Stimulated activated CD4-positive, alpha-beta T cell treated with anti-CD3 and anti-CD28 coated beads, Interleukin-4, amount 100 ng/mL, for 4 hours (primary cell): ENCODE results near the gene RASSF1.

Experiments used
- DNase-seq, 2 experiments: peaks; one replicate each; pipeline ENCODE4 v3.0.0-alpha.2; 2020

RASSF1 gene

DNA sequence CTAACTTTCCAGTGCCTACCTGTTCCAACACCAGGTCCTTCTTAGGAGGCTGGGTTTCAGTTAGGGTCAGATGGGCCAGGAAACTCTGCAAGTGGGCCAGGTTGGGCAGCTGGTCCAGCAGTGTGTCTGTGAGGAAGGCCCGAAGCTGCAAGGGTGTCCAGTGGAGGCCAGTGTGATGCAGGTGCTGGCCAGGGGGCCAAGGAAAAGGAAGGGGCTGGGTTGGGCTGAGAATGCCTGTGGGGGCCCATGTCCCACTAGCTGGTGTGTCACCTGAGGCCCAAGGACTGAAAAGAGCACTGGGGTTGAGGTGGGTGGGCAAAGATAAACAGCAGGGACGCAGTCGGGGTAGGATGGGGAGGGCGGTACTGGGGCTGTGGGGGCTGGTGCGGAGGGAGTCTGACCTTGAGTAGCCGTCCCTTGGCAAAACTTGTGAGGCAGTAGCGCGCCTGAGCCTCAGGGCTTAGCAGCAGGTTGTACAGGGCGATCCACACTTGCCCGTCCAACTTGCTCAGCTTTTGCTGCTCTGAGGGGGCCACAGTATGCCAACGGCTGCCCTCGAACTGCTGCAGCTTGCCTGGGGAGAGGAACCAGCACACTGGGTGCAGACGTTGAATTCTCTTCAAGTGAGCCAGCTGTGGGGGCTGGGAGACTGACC, 1.5 kb upstream of the RASSF1 start:
- no peak for DNase-seq

DNA sequence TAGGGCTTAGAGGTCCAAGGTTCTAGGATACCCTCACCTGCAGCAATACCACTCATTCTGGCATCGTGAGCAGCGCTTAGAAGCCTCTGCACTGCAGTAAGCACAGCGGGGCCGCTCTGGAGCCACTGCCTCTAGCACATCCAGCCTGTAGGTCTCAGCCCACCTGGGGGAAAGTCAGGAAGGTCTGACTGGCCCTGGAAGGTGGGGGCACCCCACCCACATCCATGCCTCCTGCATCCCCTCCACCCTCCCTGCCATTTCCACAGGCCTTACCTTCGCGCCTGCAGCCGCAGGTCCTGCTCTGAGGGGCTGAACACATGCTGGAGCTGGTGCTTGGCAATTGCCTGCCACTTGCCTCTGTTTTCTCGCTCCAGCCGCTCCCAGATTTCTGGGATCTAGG, 901 bp upstream of the RASSF1 start:
- no peak for DNase-seq

DNA sequence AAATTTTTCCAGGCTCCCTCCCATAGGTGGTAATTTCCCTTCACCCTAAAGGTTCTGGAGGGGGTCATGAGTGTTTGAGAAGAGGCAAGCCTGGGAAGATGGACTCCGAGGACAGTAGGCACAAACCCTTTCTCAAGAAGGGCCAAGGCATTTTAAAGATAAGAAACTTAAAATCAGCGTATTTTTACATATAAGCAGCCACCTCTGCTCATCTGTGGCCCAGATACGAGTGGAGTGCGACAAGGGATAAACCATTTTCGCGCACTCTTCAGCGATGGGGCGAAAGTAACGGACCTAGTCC, 539 bp downstream of the RASSF1 start:
- no peak for DNase-seq

DNA sequence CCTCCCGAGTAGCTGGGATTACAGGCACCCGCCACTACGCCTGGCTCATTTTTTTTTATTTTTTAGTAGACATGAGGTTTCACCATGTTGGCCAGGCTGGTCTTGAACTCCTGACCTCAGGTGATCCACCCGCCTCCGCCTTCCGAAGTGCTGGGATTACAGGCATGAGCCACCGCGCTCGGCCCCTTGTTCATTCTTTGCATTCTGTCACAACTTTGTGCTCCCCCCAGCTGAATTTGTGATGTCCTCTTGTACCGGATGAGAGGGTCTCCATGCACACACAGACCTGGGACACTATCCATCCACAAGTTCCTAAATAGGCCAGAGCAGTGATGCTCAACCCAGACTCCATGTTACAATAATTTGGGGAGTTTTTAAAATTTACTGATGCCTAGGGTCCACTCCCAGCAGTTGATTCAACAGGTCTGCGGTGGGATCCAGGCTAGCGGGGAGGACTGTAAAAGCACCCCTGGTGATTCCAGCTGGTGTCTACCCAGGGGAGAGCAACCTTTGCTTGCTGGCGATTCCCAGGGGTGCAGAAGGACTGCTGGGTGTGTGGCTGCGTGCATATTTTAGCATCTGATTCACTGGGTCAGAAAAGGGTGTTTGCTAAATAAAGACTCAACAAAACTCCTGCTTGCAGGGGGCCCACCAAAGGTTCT, 1.0 kb downstream of the RASSF1 start:
- no peak for DNase-seq

DNA sequence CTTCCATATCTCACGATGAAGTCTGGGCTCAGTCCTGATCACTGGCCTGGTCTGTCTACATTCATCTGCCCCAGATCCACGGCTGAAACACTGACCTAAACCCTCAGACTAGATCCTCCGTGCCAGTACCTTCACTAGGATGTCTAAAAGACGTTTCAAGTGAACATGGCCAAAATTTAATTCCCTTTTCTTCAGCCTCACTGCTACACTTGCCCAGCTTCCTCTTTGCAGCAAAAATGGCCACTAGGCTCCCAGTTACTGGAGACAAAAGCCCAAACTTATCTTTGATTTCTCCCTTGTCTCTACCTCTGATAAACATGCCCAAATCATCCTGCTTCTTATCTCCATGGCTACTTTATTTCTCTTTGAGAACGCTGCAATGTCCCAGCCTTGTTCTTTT, 1.7 kb downstream of the RASSF1 start:
- DNase-seq: no peak

DNA sequence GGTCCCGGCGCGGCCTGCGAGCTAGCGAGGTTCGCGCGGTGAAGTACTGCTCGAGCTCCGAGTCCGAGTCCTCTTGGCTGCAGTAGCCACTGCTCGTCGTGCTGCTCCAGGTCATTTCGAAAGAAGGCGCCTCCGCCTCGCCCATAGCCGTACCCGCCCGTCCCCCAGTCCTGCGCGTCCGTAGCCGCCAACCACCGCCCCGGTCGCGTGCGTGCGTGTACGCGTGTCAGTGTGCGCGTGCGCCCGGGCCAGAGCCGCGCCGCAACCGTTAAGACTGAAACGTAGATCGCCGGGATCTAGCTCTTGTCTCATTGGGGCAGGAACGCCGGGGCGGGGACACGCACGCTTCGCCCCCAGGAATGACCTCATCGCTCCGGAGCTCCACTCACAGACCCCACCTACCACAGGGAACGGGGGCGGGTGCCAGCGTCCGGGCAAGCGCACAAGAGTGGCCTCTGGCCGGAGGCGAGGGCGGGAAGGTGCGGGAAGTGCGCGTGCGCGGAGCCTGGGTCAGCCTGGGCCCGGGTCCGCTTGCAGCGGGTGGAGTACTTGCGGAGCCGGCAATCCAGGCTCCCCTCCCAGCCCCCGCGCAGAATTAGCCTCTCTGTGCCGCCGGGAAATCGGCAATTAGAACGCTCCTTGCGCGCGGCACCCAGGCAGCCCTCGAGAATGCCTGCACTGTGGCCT, 3.3 kb downstream of the RASSF1 start:
- DNase-seq: peak; percentile 93 to 95

DNA sequence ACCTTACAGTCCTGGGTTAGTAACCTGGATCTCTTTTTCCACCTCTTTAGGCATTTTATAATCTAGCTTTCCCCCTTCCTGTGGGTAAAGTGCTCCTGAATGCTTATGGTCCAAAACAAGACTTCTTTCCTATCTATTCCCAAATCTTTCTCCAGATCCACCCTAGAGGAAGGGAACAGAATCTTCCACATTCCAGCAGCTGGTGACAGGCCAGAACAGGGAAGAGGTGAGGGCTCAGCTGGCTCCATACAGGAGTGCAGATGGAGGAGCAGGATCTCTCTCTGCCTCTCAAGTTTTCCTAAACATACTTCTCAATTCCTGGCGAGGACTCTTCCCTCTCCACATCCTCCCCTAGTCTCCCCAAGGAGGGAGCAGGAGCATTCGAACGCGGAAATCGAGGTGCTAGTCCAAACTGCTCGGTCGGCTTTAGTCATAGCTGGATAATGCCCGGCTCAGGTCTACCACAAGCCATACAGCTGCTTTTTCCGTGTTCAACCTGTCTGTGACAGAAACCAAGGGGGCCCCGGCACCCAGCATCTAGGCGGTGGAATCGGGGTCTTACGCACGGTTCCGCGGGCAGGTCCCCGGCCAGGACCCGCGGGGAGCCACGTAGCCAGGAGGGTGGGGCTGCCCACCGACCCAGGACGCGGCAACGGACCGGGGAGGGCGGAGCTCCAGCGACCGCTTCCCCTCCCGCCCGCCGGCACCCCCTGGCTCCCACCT, 4.0 kb downstream of the RASSF1 start:
- DNase-seq: peak in 1 of 2 experiments; percentile 51

DNA sequence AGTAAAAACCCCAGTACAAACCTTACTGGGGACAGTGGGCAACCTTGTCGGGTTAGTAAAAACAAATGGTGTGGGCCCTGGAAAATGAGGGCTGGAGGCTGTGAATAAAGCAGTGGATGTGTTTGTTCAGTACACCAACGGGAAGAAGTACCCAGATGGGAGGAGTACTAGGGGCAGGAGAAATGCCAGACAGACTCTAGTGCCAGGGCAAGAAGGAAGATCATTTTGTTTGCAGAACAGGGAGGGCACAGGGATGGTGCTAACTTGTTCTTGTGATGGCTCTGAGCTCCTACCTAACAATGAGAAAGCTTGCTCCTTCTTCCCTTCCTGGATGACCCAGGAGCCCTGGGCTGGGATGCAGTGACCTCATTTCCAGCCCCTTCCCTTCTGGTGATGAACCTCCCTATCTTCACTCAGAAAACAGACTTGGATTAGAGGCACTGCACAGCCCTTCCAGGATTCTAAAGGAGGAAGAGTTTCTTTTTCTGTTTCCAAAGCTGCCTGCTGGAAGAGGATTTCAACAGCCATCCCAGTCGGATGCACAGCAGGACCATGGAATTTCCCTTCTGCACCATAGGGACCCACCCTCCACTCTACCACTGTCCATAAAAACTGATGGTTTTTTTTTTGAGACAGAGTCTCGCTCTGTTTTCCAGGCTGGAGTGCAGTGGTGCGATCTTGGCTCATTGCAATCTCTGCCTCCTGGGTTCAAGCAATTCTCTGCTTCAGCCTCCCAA, 6.1 kb downstream of the RASSF1 start:
- no peak for DNase-seq

DNA sequence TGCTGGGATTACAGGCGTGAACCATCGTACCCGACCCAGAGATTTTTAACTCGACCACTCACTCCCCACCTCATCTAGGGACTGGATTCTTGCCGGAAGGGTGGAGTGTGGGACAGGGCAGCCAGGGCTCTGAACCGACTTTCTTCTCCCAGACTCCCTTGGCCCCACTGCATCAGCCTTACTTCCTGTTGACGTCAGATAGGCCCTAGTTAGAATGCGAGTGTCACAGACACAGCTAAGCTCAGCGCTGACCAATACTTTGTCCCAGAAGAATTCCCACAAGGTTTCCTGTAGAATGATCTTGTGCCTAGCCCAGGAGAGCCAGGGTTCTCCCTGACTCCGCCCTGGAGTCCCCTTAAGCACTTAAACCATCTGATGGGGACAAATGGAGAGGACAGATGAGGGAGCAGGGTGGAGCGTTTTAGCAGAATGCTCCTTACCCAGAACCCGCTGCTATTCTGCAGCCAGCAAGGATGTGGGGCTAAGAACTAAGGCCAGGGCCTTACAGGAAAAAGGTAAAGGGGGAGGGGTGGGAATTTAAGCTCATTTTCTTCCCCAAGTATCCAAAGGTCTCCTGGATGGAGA, 6.8 kb downstream of the RASSF1 start:
- DNase-seq: no peak

DNA sequence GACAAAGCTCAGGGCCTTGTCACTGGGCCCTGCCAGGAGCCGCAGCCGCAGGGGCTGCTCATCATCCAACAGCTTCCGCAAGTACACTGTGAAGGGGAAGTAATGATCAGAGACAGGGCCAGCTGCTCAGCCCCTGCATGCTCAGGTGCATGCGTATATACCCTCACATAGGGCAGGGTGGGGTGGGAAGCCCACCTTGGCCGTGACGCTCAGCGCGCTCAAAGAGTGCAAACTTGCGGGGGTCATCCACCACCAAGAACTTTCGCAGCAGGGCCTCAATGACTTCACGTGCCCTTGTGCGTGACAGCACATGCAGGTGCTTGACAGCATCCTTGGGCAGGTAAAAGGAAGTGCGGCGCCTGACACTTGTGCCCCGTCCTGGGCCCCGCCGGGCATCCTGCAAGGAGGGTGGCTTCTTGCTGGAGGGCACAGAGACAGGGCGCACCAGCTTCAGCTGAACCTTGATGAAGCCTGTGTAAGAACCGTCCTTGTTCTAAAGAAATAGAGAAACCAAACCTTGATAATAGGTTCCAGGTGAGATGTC, 9.2 kb downstream of the RASSF1 start:
- no peak for DNase-seq

DNA sequence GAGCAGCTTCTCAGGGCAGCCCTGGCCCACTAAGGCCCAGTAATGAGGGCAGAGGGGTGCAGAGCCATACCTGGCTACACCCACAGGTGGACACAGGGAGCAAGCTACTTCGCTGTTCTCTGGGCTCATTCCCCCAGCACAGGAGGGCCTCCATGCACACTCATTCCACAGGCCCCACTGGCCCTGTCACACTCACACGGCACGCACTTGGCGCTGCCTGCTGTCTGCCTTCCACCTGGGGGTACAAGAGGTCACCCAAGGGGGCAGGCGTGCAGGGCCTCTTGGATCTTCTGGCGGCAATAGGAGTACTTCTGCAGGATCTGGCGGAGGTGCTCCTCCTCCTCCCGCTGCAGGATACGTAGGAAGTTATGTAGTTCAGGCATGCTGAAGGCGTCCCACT, 10.3 kb downstream of the RASSF1 start:
- no peak for DNase-seq

DNA sequence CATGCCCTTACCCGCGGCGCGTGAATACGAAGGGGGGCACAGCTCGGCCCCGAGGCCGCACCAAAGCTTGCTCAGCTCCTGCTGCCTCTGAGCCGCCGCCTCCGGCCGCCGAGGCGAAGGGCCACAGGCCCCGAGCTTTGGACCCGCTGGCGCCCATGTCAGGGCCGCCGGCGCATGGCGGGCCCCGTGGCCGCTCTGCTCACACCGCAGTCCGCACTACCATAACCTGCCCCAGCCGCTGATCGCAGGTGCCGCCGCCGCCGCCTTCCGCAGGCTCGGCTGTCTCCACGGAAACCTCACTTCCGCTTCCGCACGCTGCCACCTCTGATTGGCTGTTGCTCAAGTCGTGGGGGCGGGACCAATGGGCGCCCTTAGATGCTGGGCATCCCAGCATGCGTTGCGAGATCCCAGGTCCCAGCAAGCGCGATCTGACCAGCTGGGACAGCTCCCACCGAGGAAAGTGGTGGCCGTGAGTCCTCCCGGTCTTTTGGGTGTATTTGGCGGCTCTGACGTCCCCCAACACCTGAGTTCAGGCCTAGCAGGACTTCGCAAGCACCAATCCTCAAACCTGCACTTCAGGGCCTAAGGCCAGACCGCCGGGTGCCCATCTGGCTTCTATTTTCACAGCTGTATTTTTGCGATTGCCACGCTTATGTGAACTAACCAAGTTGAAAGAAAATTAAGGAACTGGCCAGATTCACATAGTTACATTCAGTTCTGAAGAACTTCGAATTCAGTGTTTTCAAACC, 12.5 kb downstream of the RASSF1 start, which contains the start of gene TUSC2:
TSS of gene TUSC2 (minus strand) at position 281 of the 749 bp plus-strand sequence. CDS start at position 157, 124 bp downstream.
- peak; percentile 91 to 93 for DNase-seq

DNA sequence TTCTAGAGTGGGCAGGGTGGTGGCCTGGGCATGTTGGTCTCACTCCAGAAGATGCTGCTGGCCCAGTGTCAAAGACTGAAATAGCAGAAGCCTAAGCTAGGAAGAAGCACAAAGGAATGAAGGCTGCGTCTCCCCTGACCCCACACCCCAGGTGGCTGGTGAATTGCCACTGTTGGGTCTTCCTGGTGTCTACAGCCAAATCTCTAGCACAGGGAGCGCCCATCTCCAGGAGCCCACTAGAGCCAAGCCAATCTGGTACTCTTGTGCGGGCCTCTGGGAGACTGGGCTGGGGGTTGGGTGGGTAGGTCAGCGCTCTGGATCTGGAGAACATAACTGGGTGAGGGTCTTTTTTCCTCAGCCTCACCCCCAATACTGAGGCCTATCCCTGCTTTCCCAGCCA, 13.5 kb downstream of the RASSF1 start:
- no peak for DNase-seq

DNA sequence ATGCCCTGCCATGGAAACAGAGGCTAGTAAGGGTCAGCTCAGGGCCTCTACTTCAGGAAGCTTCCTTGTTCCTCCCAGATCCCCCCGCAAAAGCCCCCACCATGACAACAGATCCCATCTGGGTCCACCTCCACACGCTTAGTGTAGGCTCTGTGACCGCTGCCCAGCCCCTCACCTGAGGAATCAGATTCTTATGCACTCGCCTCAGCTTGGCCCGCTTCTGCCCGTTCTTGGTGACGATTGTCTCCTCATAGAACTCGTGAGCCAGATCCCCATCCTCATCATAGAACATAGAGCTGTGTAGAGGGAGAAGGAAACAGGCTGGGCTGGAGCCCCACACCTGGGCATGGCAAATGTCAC, 14.5 kb downstream of the RASSF1 start:
- no peak for DNase-seq

DNA sequence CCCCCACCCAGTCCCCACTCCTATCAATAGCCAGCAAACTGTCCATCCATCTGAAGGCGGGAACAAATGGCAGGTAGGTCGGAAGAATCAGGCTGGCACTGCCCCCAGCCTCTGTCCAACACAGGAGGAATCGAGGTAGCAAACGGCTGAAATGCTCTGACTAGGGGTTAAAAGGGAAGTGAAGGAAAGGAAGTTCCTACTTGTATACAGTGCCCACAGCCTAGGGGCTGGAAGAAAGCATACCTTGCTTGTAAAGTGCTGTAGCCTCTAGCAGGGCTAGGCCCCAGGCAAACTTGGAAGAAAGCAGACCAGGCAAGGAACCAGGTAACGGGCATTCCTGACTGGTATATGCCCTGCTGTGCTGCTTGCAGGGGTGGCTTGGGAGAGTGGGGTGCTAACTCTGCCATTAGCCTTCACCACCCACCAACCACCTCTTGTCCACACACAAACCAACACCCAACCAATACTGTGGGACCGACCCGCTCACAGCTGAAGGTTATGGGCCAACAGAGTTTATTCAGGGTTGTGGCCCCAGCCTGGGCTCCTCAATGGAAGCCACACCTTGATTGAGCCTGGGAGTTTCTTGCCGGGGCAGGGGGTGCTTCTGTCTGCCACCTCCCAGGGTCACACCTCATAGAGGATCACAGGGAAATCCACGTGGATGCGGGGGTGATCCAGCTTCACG, 15.0 kb downstream of the RASSF1 start:
- DNase-seq: no peak

DNA sequence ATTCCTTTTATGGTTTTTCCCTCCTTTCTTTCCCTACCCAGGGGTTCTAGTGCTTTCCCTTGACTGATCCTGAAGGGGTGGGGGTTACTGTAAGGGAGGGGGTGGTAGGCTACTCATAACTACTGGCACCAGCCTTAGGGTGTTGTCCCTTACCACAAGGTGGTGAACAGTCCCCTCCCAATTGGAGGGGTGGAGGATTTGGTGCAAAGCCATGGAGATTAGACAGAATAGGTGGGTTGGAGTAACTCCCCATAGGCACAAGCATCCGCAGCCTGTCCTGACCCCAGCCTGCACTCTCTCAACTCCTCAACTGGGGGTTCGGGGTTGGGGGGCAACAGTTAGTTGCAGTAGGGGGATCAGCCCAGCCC, 15.5 kb downstream of the RASSF1 start:
- no peak for DNase-seq

DNA sequence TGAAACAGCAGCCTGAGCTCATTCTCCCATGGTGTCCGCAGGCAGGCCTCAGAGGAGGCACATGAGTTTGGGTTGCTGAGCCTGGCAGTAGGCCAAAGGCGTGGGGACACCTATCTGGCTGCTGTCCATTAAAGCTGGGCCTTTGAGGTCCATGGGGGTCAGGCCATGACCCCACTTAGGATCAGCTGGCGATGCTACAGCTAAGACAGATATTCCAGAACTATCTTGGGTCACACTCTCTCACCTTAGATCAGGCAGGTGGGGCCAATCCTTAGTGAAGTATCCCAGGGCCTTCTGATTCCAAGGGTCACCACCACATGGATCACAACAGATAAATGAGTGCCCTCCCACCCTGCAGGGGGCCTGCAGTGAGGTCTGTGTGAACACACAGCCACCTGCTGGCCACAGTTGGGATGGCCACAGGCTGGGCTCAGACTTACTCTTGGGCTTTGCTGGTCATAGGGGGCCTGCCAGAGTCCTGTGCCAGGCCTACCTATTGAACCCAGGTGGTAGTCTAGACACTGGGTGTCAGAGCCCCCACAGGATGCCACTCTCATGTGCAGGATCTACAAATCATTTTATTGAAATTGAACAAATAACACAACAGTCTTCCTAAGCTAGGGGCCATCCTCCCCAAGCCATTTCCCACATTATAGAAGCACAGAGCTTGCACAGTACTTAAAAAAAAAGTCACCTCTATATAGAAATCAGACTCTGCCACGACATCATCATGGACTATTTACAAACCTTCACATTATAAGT, 16.1 kb downstream of the RASSF1 start:
- DNase-seq: peak; percentile 37 to 63

DNA sequence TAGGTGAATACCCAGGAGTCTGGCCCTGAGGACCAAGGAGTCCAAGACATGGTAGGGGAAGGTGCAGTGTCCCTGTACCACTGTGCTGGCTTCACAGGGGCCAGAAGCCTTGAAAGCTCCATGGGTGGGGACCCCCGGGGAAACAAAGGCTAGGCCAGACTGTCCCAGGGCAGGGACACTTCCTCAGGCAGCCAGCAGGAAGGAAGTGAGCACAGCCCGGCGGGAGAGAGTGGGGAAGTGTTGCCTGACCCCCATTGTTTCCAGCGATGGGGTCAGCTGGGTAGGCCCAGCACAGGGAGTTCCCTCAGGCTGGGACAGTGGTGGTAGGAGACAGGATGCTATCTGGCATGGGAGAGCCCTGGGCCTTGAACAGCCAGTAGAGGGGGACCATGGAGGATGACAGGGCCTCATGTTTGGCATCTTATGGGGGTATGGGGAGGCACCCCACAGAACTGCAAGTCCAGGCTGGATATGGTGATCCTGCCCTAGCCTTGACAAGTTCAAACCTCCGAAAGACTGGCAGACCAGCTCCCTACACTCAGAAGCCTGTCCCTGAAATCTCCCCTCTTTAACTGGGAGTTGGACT, 16.9 kb downstream of the RASSF1 start:
- no peak for DNase-seq

DNA sequence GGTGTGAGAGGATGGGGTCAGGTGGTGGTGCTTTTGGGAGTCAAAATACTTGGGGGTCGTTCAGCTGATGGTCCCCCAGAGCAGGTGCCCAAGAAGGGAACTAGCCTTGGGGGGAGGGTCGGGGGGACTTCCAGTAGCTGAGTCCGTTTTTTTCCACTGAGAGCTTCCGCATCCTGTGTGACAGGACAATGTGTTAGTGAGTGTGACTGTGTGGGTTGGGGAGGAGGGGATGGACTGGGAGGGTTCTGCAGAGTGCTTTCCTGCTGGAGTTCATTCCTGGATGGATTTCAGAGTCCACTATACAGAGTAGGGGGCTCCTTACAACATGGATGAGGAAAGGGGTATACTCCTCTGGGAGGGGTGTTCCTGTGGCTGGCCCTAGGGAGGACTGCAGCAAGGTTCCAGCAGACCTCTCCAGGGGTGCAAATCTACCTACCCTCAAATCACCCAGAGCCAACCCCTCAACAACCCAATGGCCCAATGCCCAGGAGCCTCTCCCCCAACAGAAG, 17.5 kb downstream of the RASSF1 start:
- no peak for DNase-seq
